GM23338 (cell line): Measurements from ENCODE around the gene ERO1B. TPM values are rescaled to one million over a fixed set of nuclear protein-coding genes. Genes with fewer than 3 reads are reported as not detected.
"Not testable (repeated sequence)": the region's sequence is repeated elsewhere in the genome, so short reads cannot be mapped to it uniquely, and the experiment has no call there.

Experiments
- ATAC-seq: fragments of 200-7000 bp; cut with Tn5 transposase; 3 replicates; pipeline ENCODE4 v1.9.1; 2020
- DNase-seq: peaks from one replicate; pipeline ENCODE4 v3.0.0-alpha.2; 2015; ENCODE audit warnings: low spot score
- H2AFZ ChIP-seq: fragments of 200-600 bp; sonication (generic); 2 replicates; pipeline ENCODE4 v1.8.0; 2016; ENCODE audit warnings: antibody characterized with exemption, mild to moderate bottlenecking, moderate library complexity
- H3F3A ChIP-seq: fragments of 200-600 bp; sonication (generic); replicated peaks from 2 replicates; pipeline ENCODE4 v1.8.0; 2017; ENCODE audit warnings: antibody characterized with exemption, mixed run types, low read depth
- H3K27ac ChIP-seq: fragments of 200-600 bp; sonication (generic); 2 replicates; pipeline ENCODE4 v1.6.1; 2016; ENCODE audit warnings: low read depth
- H3K27me3 ChIP-seq: fragments of 200-600 bp; sonication (generic); 2 replicates; pipeline ENCODE4 v1.8.0; 2016; ENCODE audit warnings: mild to moderate bottlenecking, mixed run types, moderate library complexity; ENCODE audit not compliant: insufficient read depth
- H3K36me3 ChIP-seq: fragments of 200-600 bp; sonication (generic); 2 replicates; pipeline ENCODE4 v1.8.0; 2016; ENCODE audit warnings: mild to moderate bottlenecking; ENCODE audit not compliant: insufficient read depth
- H3K4me1 ChIP-seq: fragments of 200-600 bp; sonication (generic); 2 replicates; pipeline ENCODE4 v1.8.0; 2016; ENCODE audit warnings: mild to moderate bottlenecking, moderate library complexity; ENCODE audit not compliant: insufficient read depth
- H3K4me2 ChIP-seq: fragments of 200-600 bp; sonication (generic); 2 replicates; pipeline ENCODE4 v1.7.1; 2017; ENCODE audit warnings: mixed run types
- H3K4me3 ChIP-seq: fragments of 200-600 bp; sonication (generic); 2 replicates; pipeline ENCODE4 v1.6.1; 2016; ENCODE audit warnings: mixed run types
- H3K79me2 ChIP-seq: fragments of 200-600 bp; sonication (generic); replicated peaks from 2 replicates; pipeline ENCODE4 v1.8.0; 2017; ENCODE audit warnings: mild to moderate bottlenecking; ENCODE audit not compliant: insufficient read depth
- H3K9me2 ChIP-seq: fragments of 200-600 bp; sonication (generic); 2 replicates; pipeline ENCODE4 v1.8.0; 2017; ENCODE audit not compliant: insufficient read depth
- H4K20me1 ChIP-seq: fragments of 200-600 bp; sonication (generic); replicated peaks from 2 replicates; pipeline ENCODE4 v1.8.0; 2017; ENCODE audit warnings: mild to moderate bottlenecking; ENCODE audit not compliant: insufficient read depth
- H3K27ac Mint-ChIP-seq: 2 replicates; pipeline ENCODE4 v1.8.0; 2020; ENCODE audit warnings: inconsistent platforms, mild to moderate bottlenecking, moderate library complexity, mixed read lengths
- H3K27me3 Mint-ChIP-seq: 3 replicates; pipeline ENCODE4 v1.8.0; 2022; ENCODE audit warnings: low read depth, mild to moderate bottlenecking, moderate library complexity, mixed read lengths, inconsistent platforms; ENCODE audit not compliant: insufficient read depth, poor library complexity
- H3K36me3 Mint-ChIP-seq: 3 replicates; pipeline ENCODE4 v1.8.0; 2021; ENCODE audit warnings: low read depth, mild to moderate bottlenecking, inconsistent platforms, moderate library complexity, mixed read lengths
- H3K4me1 Mint-ChIP-seq: 3 replicates; pipeline ENCODE4 v1.8.0; 2020; ENCODE audit warnings: mild to moderate bottlenecking, inconsistent platforms, mixed read lengths
- H3K4me3 Mint-ChIP-seq: 3 replicates; pipeline ENCODE4 v1.8.0; 2021; ENCODE audit warnings: moderate library complexity, mild to moderate bottlenecking, inconsistent platforms, mixed read lengths
- H3K9me3 Mint-ChIP-seq: 3 replicates; pipeline ENCODE4 v1.8.0; 2020; ENCODE audit warnings: moderate library complexity, mild to moderate bottlenecking, inconsistent platforms, mixed read lengths
- CREB1 ChIP-seq: fragments of 250-450 bp; sonication (Bioruptor Pico); IDR thresholded peaks from 2 replicates; pipeline ENCODE4 v1.5.0; 2020; ENCODE audit warnings: low read depth, mild to moderate bottlenecking, moderate library complexity
- ETS1 ChIP-seq: IDR thresholded peaks from 2 replicates; pipeline ENCODE4 v1.6.1; 2016; ENCODE audit warnings: antibody characterized with exemption
- EZH2 ChIP-seq: fragments of 200-600 bp; sonication (generic); IDR thresholded peaks from one replicate; pipeline ENCODE4 v1.8.0; 2017; ENCODE audit warnings: antibody characterized with exemption, mild to moderate bottlenecking, low read depth; ENCODE audit not compliant: unreplicated experiment
- JUNB ChIP-seq: IDR thresholded peaks from one replicate; pipeline ENCODE4 v1.6.1; 2016; ENCODE audit warnings: antibody characterized with exemption; ENCODE audit not compliant: unreplicated experiment
- POLR2AphosphoS5 ChIP-seq: IDR thresholded peaks from 2 replicates; pipeline ENCODE4 v1.6.1; 2016; ENCODE audit warnings: antibody characterized with exemption, low read depth
- long read RNA-seq: library from polyadenylated mRNA; unstranded; transcript quantifications from one replicate; pipeline ENCODE4 v2.0.0, GENCODE V29; 2020; ENCODE audit not compliant: unreplicated experiment
- polyA plus RNA-seq: library from polyadenylated mRNA; unstranded; fragments of >200 nt; fragmentation: Nextera tagmentation; extraction: Ambion mirVana; gene quantifications from 2 replicates; pipeline ENCODE4 v1.2.1, GENCODE V29; 2016
- total RNA-seq: library from RNA; depleted of rRNA; stranded (reverse); fragments of >200 nt; shearing (Covaris generic); gene quantifications from 2 replicates; pipeline ENCODE4 v1.2.3, GENCODE V29; 2014; rRNA removed
- TF ChIP-seq, protein P1 (sequence below), 2 experiments: fragments of 200-600 bp in 1 of 2; sonication (generic) in 1 of 2; conservative IDR thresholded peaks; 2 replicates each; pipeline versions ENCODE4 v1.5.1 to v1.6.1; 2016 to 2017; ENCODE audit warnings: antibody characterized with exemption in 2 of 2, low read depth in 2 of 2, mild to moderate bottlenecking in 2 of 2, moderate library complexity in 1 of 2

The ERO1B gene, protein sequence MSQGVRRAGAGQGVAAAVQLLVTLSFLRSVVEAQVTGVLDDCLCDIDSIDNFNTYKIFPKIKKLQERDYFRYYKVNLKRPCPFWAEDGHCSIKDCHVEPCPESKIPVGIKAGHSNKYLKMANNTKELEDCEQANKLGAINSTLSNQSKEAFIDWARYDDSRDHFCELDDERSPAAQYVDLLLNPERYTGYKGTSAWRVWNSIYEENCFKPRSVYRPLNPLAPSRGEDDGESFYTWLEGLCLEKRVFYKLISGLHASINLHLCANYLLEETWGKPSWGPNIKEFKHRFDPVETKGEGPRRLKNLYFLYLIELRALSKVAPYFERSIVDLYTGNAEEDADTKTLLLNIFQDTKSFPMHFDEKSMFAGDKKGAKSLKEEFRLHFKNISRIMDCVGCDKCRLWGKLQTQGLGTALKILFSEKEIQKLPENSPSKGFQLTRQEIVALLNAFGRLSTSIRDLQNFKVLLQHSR
- total RNA-seq = 3.6 and 4.4 TPM in 2 replicates
- 2.4 and 2.6 TPM in 2 replicates for polyA plus RNA-seq
- long read RNA-seq, partial matches to known transcripts = 2 of 2 reads
- long read RNA-seq, other reads (novel, unspliced or antisense) = 0 of 2 reads

DNA sequence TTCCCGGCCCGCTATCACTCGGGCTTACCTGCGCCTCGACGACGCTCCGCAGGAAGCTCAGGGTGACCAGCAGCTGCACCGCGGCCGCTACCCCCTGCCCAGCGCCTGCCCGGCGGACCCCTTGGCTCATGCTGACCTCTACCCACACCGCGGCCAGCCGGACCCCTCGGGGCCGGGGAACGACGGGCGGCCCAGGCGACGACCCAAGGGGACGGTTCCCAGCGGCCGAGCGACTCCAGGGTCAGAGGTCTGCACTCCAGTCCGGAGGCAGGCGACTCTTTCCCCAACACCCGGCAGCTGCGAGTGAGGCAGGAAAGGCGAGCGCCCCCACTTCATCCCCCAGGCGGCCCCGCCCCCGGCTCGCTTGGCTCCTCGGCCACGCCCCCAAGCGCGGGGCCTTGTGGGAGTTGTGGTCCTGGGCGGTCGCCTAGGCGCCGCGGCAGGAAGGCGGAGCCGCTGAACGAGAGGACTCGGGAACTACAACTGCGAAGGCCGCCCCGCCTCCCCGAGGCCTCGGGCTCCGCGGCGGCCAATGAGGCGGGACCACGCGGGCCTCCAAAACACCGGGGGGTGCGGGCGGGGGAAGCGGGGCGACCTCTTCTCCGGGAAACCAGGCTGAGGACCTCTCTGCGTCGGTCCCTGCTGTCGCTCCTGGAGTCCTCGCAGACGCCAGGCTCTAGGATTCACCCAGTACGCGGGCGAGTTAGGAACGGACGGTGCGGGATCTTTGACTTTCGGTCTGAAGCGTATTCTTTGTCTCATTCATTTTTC is at the start of gene ERO1B:
ERO1B (minus strand) TSS at position 305 of the 771 bp plus-strand sequence; CDS start at position 130, 175 bp downstream.
- H3F3A ChIP-seq = no peaks in the 10 kb centered on the region
- Mint-ChIP-seq H3K36me3 (no peaks in the 10 kb centered on the region), H3K4me1 (peaks cover 19% of the 10 kb centered on the region), H3K9me3 (no peaks in the 10 kb centered on the region), H3K27ac (no peak within 1 kb of the TSS), H3K4me3 (peak within 1 kb of the TSS; percentile 86), H3K27me3 (peaks cover 14% of the 10 kb centered on the region)
- H3K4me3 ChIP-seq = peak within 1 kb of the TSS; percentile 63
- H3K27ac ChIP-seq = no peak within 1 kb of the TSS
- no peaks in the 10 kb centered on the region for H3K79me2 ChIP-seq
- ATAC-seq = peak; percentile 92
- H3K4me2 ChIP-seq = peak within 1 kb of the TSS; percentile 97
- DNase-seq = peak; percentile 99
- H3K27me3 ChIP-seq = peaks cover 23% of the 10 kb centered on the region
- no peaks in the 10 kb centered on the region for H3K36me3 ChIP-seq
- peak within 1 kb of the TSS; percentile 90 for H2AFZ ChIP-seq
- no peaks in the 10 kb centered on the region for H3K9me2 ChIP-seq
- peaks cover 7% of the 10 kb centered on the region; the same call in 1 of the 2 replicates for H3K4me1 ChIP-seq
- H4K20me1 ChIP-seq = no peaks in the 10 kb centered on the region
- TF ChIP-seq CREB1 (CRISPR knock-in tag) (0 out of 2 replicates have a peak, but pooled peaks have one; percentile 2), EZH2 (no peak), JUNB (no peak), POLR2AphosphoS5 (peak; percentile 92), ETS1 (peak; percentile 58)
- TF ChIP-seq, protein P1, sequence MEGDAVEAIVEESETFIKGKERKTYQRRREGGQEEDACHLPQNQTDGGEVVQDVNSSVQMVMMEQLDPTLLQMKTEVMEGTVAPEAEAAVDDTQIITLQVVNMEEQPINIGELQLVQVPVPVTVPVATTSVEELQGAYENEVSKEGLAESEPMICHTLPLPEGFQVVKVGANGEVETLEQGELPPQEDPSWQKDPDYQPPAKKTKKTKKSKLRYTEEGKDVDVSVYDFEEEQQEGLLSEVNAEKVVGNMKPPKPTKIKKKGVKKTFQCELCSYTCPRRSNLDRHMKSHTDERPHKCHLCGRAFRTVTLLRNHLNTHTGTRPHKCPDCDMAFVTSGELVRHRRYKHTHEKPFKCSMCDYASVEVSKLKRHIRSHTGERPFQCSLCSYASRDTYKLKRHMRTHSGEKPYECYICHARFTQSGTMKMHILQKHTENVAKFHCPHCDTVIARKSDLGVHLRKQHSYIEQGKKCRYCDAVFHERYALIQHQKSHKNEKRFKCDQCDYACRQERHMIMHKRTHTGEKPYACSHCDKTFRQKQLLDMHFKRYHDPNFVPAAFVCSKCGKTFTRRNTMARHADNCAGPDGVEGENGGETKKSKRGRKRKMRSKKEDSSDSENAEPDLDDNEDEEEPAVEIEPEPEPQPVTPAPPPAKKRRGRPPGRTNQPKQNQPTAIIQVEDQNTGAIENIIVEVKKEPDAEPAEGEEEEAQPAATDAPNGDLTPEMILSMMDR (conservative IDR thresholded peaks at IDR 0.05; ENCODE audit: low read depth in 2 of 2) = 0 out of 4 replicates have a peak, but pooled peaks of 1 of the 2 experiments have one; percentile 1

DNA sequence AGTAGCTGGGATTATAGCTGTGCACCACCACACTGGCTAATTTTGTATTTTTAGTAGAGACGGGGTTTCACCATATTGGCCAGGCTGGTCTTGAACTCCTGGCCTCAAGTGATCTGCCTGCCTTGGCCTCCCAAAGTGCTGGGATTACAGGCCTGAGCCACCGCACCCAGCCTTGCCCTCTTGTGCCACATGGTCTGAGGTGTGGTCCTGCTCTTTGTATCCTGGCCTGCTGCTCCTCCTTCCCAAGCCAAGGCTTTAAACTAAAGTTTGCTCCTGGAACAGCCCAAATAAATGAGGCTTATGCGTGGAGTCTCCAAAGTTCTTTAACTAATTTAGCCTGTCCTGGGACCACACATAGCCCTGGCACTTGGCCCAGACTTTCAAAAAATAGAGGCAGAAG is 49.7 kb upstream of the ERO1B start:
- H3K27me3 ChIP-seq, H2AFZ ChIP-seq, H3K4me1 Mint-ChIP-seq, H3K27ac ChIP-seq, H3K4me3 Mint-ChIP-seq, H3K4me1 ChIP-seq, H3K79me2 ChIP-seq, ATAC-seq, H3K4me3 ChIP-seq, H3K27ac Mint-ChIP-seq, H3K9me3 Mint-ChIP-seq, H3K27me3 Mint-ChIP-seq, H3K36me3 ChIP-seq, H3K4me2 ChIP-seq, DNase-seq, H4K20me1 ChIP-seq, H3K36me3 Mint-ChIP-seq, H3F3A ChIP-seq, H3K9me2 ChIP-seq: not testable (repeated sequence)
